Breast epithelium (tissue), 3 donors: ENCODE results near the gene MMD2.

ENCODE experiments used
- CTCF ChIP-seq, 3 donors: fragments of 450-650 bp; IDR thresholded peaks; one replicate each; pipeline ENCODE4 v1.5.1; 2016 to 2017; ENCODE audit warnings: antibody characterized with exemption in 3 of 3, mild to moderate bottlenecking in 3 of 3, moderate library complexity in 3 of 3
- POLR2A ChIP-seq: fragments of 450-650 bp; IDR thresholded peaks from one replicate; pipeline ENCODE4 v1.6.1; 2016; ENCODE audit warnings: antibody characterized with exemption, mild to moderate bottlenecking, moderate library complexity
- POLR2AphosphoS5 ChIP-seq, 3 donors: sonication (generic); formaldehyde crosslinking; IDR thresholded peaks; one replicate each; pipeline ENCODE4 v1.6.1; 2017; ENCODE audit warnings: antibody characterized with exemption in 3 of 3

GRCh38 chr7:4959306-4959705, 319 bp upstream of the MMD2 start:
- TF ChIP-seq CTCF (IDR thresholded peaks at IDR 0.05) (no peak), POLR2A (no peak), POLR2AphosphoS5 (IDR thresholded peaks at IDR 0.05) (no peak)
